HepG2 (cell line): ENCODE data around the gene NCOA6. TPM values are rescaled to one million over a fixed set of nuclear protein-coding genes. Genes with fewer than 3 reads are reported as not detected.

Experiments used
- CHD2 ChIP-seq: IDR thresholded peaks from 2 replicates; pipeline ENCODE4 v1.6.1; 2011; ENCODE audit warnings: low read depth, low read length, improper control_type of control experiment
- MATR3 ChIP-seq: sonication (generic); formaldehyde crosslinking; IDR thresholded peaks from 2 replicates; pipeline ENCODE4 v1.4.0; 2020; ENCODE audit warnings: missing genetic modification reagents
- MYC ChIP-seq: sonication (generic); formaldehyde crosslinking; IDR thresholded peaks from 2 replicates; pipeline ENCODE4 v1.9.0; 2021; ENCODE audit warnings: missing genetic modification reagents, borderline replicate concordance
- PRDM10 ChIP-seq: sonication (generic); formaldehyde crosslinking; IDR thresholded peaks from 2 replicates; pipeline ENCODE4 v1.4.0; 2020; ENCODE audit warnings: low read depth, missing genetic modification reagents
- SMC3 ChIP-seq: IDR thresholded peaks from 2 replicates; pipeline ENCODE4 v1.6.1; 2011; ENCODE audit warnings: low read length, improper control_type of control experiment
- ZBED4 ChIP-seq: sonication (generic); formaldehyde crosslinking; IDR thresholded peaks from 2 replicates; pipeline ENCODE4 v1.4.0; 2020; ENCODE audit warnings: missing genetic modification reagents, borderline replicate concordance
- ZNF276 ChIP-seq: sonication (generic); formaldehyde crosslinking; IDR thresholded peaks from 2 replicates; pipeline ENCODE4 v1.4.0; 2020; ENCODE audit warnings: mild to moderate bottlenecking, low read depth, missing genetic modification reagents
- ZNF335 ChIP-seq: sonication (generic); formaldehyde crosslinking; IDR thresholded peaks from 2 replicates; pipeline ENCODE4 v1.4.0; 2020; ENCODE audit warnings: missing genetic modification reagents
- ZNF510 ChIP-seq: sonication (generic); formaldehyde crosslinking; IDR thresholded peaks from 2 replicates; pipeline ENCODE4 v1.4.0; 2020; ENCODE audit warnings: low read depth, mild to moderate bottlenecking, missing genetic modification reagents
- ZNF800 ChIP-seq: sonication (generic); formaldehyde crosslinking; IDR thresholded peaks from 2 replicates; pipeline ENCODE4 v1.4.0; 2020; ENCODE audit warnings: missing genetic modification reagents
- polyA plus RNA-seq, 8 experiments: library from polyadenylated mRNA; depleted of rRNA in 3 of 8; stranded (reverse) in 7 of 8; unstranded in 1 of 8; fragments of >200 nt; fragmentation: Illumina TruSeq in 4 of 8; extraction: Trizol in 4 of 8; gene quantifications; 2 replicates each; pipeline versions ENCODE4 v1.2.1 to v1.2.3, GENCODE V29; 2011 to 2016; ENCODE audit warnings: low read depth in 4 of 8, missing spikeins in 1 of 8, mixed read lengths in 1 of 8; ENCODE audit not compliant: insufficient read depth in 1 of 8
- total RNA-seq, 5 experiments: library from RNA; depleted of rRNA; stranded (reverse); fragments of >200 nt; fragmentation: Illumina TruSeq; extraction: Trizol; gene quantifications; 2 replicates each; pipeline ENCODE4 v1.2.3, GENCODE V29; 2016; ENCODE audit warnings: low read depth in 1 of 5

NCOA6 gene
- total and polyA plus RNA-seq, 2 of the 13 experiments (the other 11 are each of a cell fraction or from before 2014, with no cell fraction given), result 11.2 to 29.3 TPM

GRCh38 chr20:34744847-34745246, 80.6 kb downstream of the NCOA6 start (continued):
- TF ChIP-seq ZNF276 (CRISPR knock-in tag) (no peak), MYC (no peak), ZNF800 (CRISPR knock-in tag) (no peak), CHD2 (no peak), PRDM10 (CRISPR knock-in tag) (no peak), ZBED4 (CRISPR knock-in tag) (no peak), MATR3 (CRISPR knock-in tag) (no peak), SMC3 (no peak), ZNF510 (no peak), ZNF335 (CRISPR knock-in tag) (no peak)
